ENCODE results near the gene CD58. TPM values are rescaled to one million over a fixed set of nuclear protein-coding genes. Genes with fewer than 3 reads are reported as not detected.

The CD58 gene
- total RNA-seq, 1 experiment from 2014 or later: 5.3 TPM

GRCh38 chr1:116560704-116561490 lies 9.9 kb downstream of the CD58 start:
- TF ChIP-seq, protein P1, sequence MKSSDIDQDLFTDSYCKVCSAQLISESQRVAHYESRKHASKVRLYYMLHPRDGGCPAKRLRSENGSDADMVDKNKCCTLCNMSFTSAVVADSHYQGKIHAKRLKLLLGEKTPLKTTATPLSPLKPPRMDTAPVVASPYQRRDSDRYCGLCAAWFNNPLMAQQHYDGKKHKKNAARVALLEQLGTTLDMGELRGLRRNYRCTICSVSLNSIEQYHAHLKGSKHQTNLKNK (CRISPR knock-in tag; IDR thresholded peaks at IDR 0.05): no peak
- TF ChIP-seq SP1 (CRISPR knock-in tag; conservative IDR thresholded peaks at IDR 0.05) (no peak), SMAD3 (CRISPR knock-in tag; IDR thresholded peaks at IDR 0.05; ENCODE audit: borderline replicate concordance) (no peak), ZNF219 (CRISPR knock-in tag; IDR thresholded peaks at IDR 0.05; ENCODE audit: borderline replicate concordance) (no peak)
- TF ChIP-seq, protein P2, sequence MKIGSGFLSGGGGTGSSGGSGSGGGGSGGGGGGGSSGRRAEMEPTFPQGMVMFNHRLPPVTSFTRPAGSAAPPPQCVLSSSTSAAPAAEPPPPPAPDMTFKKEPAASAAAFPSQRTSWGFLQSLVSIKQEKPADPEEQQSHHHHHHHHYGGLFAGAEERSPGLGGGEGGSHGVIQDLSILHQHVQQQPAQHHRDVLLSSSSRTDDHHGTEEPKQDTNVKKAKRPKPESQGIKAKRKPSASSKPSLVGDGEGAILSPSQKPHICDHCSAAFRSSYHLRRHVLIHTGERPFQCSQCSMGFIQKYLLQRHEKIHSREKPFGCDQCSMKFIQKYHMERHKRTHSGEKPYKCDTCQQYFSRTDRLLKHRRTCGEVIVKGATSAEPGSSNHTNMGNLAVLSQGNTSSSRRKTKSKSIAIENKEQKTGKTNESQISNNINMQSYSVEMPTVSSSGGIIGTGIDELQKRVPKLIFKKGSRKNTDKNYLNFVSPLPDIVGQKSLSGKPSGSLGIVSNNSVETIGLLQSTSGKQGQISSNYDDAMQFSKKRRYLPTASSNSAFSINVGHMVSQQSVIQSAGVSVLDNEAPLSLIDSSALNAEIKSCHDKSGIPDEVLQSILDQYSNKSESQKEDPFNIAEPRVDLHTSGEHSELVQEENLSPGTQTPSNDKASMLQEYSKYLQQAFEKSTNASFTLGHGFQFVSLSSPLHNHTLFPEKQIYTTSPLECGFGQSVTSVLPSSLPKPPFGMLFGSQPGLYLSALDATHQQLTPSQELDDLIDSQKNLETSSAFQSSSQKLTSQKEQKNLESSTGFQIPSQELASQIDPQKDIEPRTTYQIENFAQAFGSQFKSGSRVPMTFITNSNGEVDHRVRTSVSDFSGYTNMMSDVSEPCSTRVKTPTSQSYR (CRISPR knock-in tag; IDR thresholded peaks at IDR 0.05): no peak
- TF ChIP-seq, protein P3, sequence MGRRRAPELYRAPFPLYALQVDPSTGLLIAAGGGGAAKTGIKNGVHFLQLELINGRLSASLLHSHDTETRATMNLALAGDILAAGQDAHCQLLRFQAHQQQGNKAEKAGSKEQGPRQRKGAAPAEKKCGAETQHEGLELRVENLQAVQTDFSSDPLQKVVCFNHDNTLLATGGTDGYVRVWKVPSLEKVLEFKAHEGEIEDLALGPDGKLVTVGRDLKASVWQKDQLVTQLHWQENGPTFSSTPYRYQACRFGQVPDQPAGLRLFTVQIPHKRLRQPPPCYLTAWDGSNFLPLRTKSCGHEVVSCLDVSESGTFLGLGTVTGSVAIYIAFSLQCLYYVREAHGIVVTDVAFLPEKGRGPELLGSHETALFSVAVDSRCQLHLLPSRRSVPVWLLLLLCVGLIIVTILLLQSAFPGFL (CRISPR knock-in tag; IDR thresholded peaks at IDR 0.05; ENCODE audit: borderline replicate concordance): no peak
- no peak for DNase-seq (ENCODE audit: low spot score)
- H3K4me1 Mint-ChIP-seq: peaks cover 4% of the 10 kb centered on the region; the same call in 1 of the 2 replicates
- no peak overlapping the region for H3K27ac Mint-ChIP-seq
- peaks cover 27% of the 10 kb centered on the region for H3K9me3 Mint-ChIP-seq
- ATAC-seq: no peak
- H3K36me3 Mint-ChIP-seq: peaks cover 26% of the 10 kb centered on the region
- ChIA-PET POLR2A (no interaction called here), CTCF (no interaction called here)
- no peaks in the 10 kb centered on the region for H3K27me3 Mint-ChIP-seq (ENCODE audit: low read depth)
- no peak overlapping the region for H3K4me3 Mint-ChIP-seq

- ChIA-PET CTCF (no interaction called here), POLR2A (no interaction called here)
- DNase-seq (ENCODE audit: low spot score) (no peak), ATAC-seq (no peak)
- Mint-ChIP-seq H3K4me3 (no peak overlapping the region), H3K27me3 (ENCODE audit: low read depth) (no peaks in the 10 kb centered on the region), H3K9me3 (peaks cover 21% of the 10 kb centered on the region), H3K27ac (no peak overlapping the region), H3K4me1 (peaks cover 3% of the 10 kb centered on the region; the same call in 1 of the 2 replicates), H3K36me3 (peaks cover 22% of the 10 kb centered on the region)
- TF ChIP-seq ZNF138 (CRISPR knock-in tag; conservative IDR thresholded peaks at IDR 0.05): no peak
Observed at GRCh38 chr1:116559304-116559761, 11.5 kb downstream of the CD58 start.

DNA sequence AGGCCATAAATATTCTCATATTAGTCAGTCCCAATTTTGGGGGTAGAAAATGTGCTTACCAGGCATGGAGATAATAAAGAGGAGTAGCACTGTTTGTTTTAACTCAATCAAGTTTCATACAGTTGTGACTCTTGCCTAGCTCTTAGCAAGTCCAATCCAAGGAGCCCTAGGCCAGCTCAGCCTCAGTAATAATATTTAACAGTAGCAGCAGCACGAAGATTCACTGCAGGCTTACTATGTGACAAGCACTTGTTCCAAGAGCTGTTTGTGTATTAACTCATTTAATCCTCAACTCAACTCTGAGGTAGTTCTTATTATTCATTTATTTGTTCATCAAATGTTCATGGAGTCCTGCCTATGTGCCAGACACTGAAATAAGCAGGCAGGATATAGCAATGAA lies 12.3 kb downstream of the CD58 start:
- TF ChIP-seq RORB (CRISPR knock-in tag; IDR thresholded peaks at IDR 0.05): no peak
- TF ChIP-seq JAZF1 (CRISPR knock-in tag; IDR thresholded peaks at IDR 0.05): no peak
- TF ChIP-seq SMAD4 (CRISPR knock-in tag; IDR thresholded peaks at IDR 0.05): no peak
- no peak for TF ChIP-seq E2F1 (CRISPR knock-in tag; IDR thresholded peaks at IDR 0.05)
- no peak for TF ChIP-seq E2F5 (CRISPR knock-in tag; IDR thresholded peaks at IDR 0.05)
- TF ChIP-seq USF2 (CRISPR knock-in tag; IDR thresholded peaks at IDR 0.05): no peak
- no peaks in the 10 kb centered on the region for H3K27me3 Mint-ChIP-seq (ENCODE audit: low read depth)
- no peak overlapping the region for H3K27ac Mint-ChIP-seq
- no peak overlapping the region for H3K4me3 Mint-ChIP-seq
- ATAC-seq (no peak), DNase-seq (ENCODE audit: low spot score) (no peak)
- H3K4me1 Mint-ChIP-seq: peaks cover 6% of the 10 kb centered on the region
- peaks cover 14% of the 10 kb centered on the region for H3K9me3 Mint-ChIP-seq
- H3K36me3 Mint-ChIP-seq: peaks cover 14% of the 10 kb centered on the region
- ChIA-PET CTCF (no interaction called here), POLR2A (no interaction called here)
